ENCODE results near the gene SH2D5.
"Not testable (repeated sequence)": the region's sequence is repeated elsewhere in the genome, so short reads cannot be mapped to it uniquely, and the experiment has no call there.

Gene SH2D5

DNA sequence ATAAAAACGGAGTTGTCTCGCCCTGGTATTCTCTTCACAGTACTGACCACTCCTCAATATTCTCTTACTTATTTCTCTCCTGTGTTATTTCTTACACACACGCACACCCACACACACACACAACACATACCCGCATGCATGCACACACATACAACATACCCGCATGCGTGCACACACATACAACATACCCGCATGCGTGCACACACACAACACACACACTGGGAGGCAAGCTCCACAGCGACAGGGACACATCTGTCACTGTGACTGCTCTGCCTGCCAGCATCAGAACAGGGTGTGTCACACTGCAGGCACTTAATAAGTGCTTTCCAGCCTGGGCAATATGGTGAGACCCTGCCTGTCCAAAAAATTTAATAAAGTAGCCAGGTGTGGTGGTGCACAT, 50.5 kb downstream of the SH2D5 start:
- DNase-seq (no peak), ATAC-seq (ENCODE audit: insufficient read depth, low read depth) (no peak)
- Histone ChIP-seq H3K4me2 (ENCODE audit: insufficient read depth, low read length) (no peak overlapping the region), H3K27ac (ENCODE audit: low read length) (no peak overlapping the region), H3K9me3 (ENCODE audit: insufficient read depth, low read length, severe bottlenecking) (no peaks in the 10 kb centered on the region), H3K9ac (ENCODE audit: low read depth, low read length) (no peak overlapping the region), H3K4me3 (ENCODE audit: low read depth in 1 of 2, low read length in 2 of 2) (no peak overlapping the region), H3K79me2 (ENCODE audit: insufficient read depth, low read length) (no peaks in the 10 kb centered on the region), H3K4me1 (ENCODE audit: insufficient read depth, low read length) (no peaks in the 10 kb centered on the region), H3K27me3 (ENCODE audit: insufficient read depth, low read length, poor library complexity) (no peaks in the 10 kb centered on the region), H4K20me1 (ENCODE audit: insufficient read depth, low read length) (no peaks in the 10 kb centered on the region), H3K36me3 (ENCODE audit: insufficient read depth, low read length) (no peaks in the 10 kb centered on the region), H2AFZ (ENCODE audit: low read depth, low read length) (no peak overlapping the region)
- TF ChIP-seq EZH2 (IDR thresholded peaks at IDR 0.05; ENCODE audit: borderline replicate concordance, low read depth, low read length, severe bottlenecking), result no peak
- TF ChIP-seq, protein P1, sequence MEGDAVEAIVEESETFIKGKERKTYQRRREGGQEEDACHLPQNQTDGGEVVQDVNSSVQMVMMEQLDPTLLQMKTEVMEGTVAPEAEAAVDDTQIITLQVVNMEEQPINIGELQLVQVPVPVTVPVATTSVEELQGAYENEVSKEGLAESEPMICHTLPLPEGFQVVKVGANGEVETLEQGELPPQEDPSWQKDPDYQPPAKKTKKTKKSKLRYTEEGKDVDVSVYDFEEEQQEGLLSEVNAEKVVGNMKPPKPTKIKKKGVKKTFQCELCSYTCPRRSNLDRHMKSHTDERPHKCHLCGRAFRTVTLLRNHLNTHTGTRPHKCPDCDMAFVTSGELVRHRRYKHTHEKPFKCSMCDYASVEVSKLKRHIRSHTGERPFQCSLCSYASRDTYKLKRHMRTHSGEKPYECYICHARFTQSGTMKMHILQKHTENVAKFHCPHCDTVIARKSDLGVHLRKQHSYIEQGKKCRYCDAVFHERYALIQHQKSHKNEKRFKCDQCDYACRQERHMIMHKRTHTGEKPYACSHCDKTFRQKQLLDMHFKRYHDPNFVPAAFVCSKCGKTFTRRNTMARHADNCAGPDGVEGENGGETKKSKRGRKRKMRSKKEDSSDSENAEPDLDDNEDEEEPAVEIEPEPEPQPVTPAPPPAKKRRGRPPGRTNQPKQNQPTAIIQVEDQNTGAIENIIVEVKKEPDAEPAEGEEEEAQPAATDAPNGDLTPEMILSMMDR (IDR thresholded peaks at IDR 0.05; ENCODE audit: borderline replicate concordance, extremely low read depth, low read length, poor library complexity, severe bottlenecking), result no peak

DNA sequence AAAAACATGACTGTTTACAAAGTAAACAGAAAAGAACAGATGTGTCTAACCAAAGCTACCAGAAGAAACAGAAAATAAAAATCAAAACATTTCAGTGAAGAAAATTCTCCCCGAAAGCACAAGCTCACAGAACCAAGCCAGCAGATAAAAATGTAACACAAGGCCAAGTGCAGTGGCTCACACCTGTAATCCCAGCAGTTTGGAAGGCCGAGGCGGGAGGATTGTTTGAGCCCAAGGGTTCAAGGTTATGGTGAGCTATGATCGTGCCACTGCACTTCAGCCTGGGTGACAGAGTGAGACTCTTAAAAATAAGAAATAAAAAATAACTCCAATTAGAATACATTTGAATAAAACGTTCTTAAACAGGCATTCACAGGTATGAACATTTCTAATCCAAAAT, 52.2 kb downstream of the SH2D5 start:
- Histone ChIP-seq H3K4me2 (ENCODE audit: insufficient read depth, low read length) (no peak overlapping the region), H3K9me3 (ENCODE audit: insufficient read depth, low read length, severe bottlenecking) (no peaks in the 10 kb centered on the region), H2AFZ (ENCODE audit: low read depth, low read length) (no peak overlapping the region), H3K79me2 (ENCODE audit: insufficient read depth, low read length) (no peaks in the 10 kb centered on the region), H3K4me3 (ENCODE audit: low read depth in 1 of 2, low read length in 2 of 2) (no peak overlapping the region), H3K9ac (ENCODE audit: low read depth, low read length) (no peak overlapping the region), H3K4me1 (ENCODE audit: insufficient read depth, low read length) (no peaks in the 10 kb centered on the region), H3K27ac (ENCODE audit: low read length) (no peak overlapping the region), H4K20me1 (ENCODE audit: insufficient read depth, low read length) (no peaks in the 10 kb centered on the region), H3K36me3 (ENCODE audit: insufficient read depth, low read length) (no peaks in the 10 kb centered on the region), H3K27me3 (ENCODE audit: insufficient read depth, low read length, poor library complexity) (no peaks in the 10 kb centered on the region)
- DNase-seq (no peak), ATAC-seq (ENCODE audit: insufficient read depth, low read depth) (no peak)
- TF ChIP-seq EZH2 (IDR thresholded peaks at IDR 0.05; ENCODE audit: borderline replicate concordance, low read depth, low read length, severe bottlenecking), result no peak
- TF ChIP-seq, protein P1 (IDR thresholded peaks at IDR 0.05; ENCODE audit: borderline replicate concordance, extremely low read depth, low read length, poor library complexity, severe bottlenecking), result no peak

DNA sequence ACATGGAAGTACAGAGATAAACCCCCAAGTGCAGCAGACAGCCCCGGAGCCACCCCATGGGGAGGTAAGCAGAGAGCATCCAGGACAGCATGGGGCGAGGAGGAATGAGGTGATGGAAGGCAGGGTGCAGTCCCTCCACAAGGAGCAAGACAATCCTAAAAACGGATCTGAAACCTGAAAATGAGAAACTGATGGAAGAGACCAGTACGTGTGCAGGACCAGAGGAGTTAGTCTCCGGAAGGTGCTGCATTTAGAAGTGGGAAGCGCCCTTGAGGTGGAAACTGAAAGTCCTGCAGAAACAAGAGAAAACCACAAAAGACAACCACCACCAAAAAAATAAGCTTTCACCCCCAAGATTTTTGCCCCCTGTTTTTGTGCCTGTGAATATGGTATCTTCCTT, 53.9 kb downstream of the SH2D5 start:
- ATAC-seq (ENCODE audit: insufficient read depth, low read depth), result no peak
- TF ChIP-seq, protein P1 (IDR thresholded peaks at IDR 0.05; ENCODE audit: borderline replicate concordance, extremely low read depth, low read length, poor library complexity, severe bottlenecking), result no peak
- TF ChIP-seq EZH2 (IDR thresholded peaks at IDR 0.05; ENCODE audit: borderline replicate concordance, low read depth, low read length, severe bottlenecking), result no peak
- Histone ChIP-seq H3K27me3 (ENCODE audit: insufficient read depth, low read length, poor library complexity) (no peaks in the 10 kb centered on the region), H3K4me2 (ENCODE audit: insufficient read depth, low read length) (no peak overlapping the region), H3K9me3 (ENCODE audit: insufficient read depth, low read length, severe bottlenecking) (no peaks in the 10 kb centered on the region), H3K27ac (ENCODE audit: low read length) (no peak overlapping the region), H4K20me1 (ENCODE audit: insufficient read depth, low read length) (no peaks in the 10 kb centered on the region), H3K4me1 (ENCODE audit: insufficient read depth, low read length) (no peaks in the 10 kb centered on the region), H3K79me2 (ENCODE audit: insufficient read depth, low read length) (no peaks in the 10 kb centered on the region), H2AFZ (ENCODE audit: low read depth, low read length) (no peak overlapping the region), H3K4me3 (ENCODE audit: low read depth in 1 of 2, low read length in 2 of 2) (no peak overlapping the region), H3K36me3 (ENCODE audit: insufficient read depth, low read length) (no peaks in the 10 kb centered on the region), H3K9ac (ENCODE audit: low read depth, low read length) (no peak overlapping the region)
- no peak for DNase-seq

DNA sequence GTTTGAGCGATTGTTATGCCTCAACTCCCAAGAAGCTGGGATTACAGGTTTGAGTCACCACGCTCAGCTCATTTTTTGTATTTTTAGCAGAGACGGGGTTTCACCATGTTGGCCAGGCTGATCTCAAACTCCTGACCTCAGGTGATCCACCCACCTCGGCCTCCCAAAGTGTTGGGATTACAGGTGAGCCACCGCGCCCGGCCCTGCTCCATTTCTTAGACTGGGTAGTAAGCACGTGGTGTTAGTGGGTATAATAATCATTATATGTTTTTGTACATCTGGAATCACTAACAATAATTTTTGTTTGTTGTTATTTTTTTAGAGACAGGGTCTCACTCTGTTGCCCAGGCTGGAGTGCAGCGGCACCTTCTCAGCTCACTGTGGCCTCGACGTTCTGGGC, 58.9 kb downstream of the SH2D5 start:
- H3K27me3 ChIP-seq (ENCODE audit: insufficient read depth, low read length, poor library complexity); H3K9ac ChIP-seq (ENCODE audit: low read depth, low read length); H3K4me3 ChIP-seq (ENCODE audit: low read depth in 1 of 2, low read length in 2 of 2); H2AFZ ChIP-seq (ENCODE audit: low read depth, low read length); H3K9me3 ChIP-seq (ENCODE audit: insufficient read depth, low read length, severe bottlenecking); H3K4me1 ChIP-seq (ENCODE audit: insufficient read depth, low read length); ATAC-seq (ENCODE audit: insufficient read depth, low read depth); H4K20me1 ChIP-seq (ENCODE audit: insufficient read depth, low read length); H3K36me3 ChIP-seq (ENCODE audit: insufficient read depth, low read length); H3K4me2 ChIP-seq (ENCODE audit: insufficient read depth, low read length); DNase-seq; H3K27ac ChIP-seq (ENCODE audit: low read length); H3K79me2 ChIP-seq (ENCODE audit: insufficient read depth, low read length): not testable (repeated sequence)
